ENCODE data around the gene ACAD9.
"Not testable (repeated sequence)": the region's sequence is repeated elsewhere in the genome, so short reads cannot be mapped to it uniquely, and the experiment has no call there.

The ACAD9 gene

GRCh38 chr3:128864351-128864811 lies 15.0 kb upstream of the ACAD9 start:
- no peaks in the 10 kb centered on the region for H3K36me3 ChIP-seq (ENCODE audit: control insufficient read depth, insufficient read depth, low read length)
- no peak overlapping the region for H3K56ac ChIP-seq (ENCODE audit: low read length)
- H3K4ac ChIP-seq (ENCODE audit: low read depth, low read length) = no peak overlapping the region
- H3K27me3 ChIP-seq (ENCODE audit: insufficient read depth, low read length, poor library complexity) = no peaks in the 10 kb centered on the region
- no peak overlapping the region for H2BK5ac ChIP-seq (ENCODE audit: low read length)
- H3K4me1 ChIP-seq (ENCODE audit: control insufficient read depth, low read depth, low read length) = no peaks in the 10 kb centered on the region
- H3K18ac ChIP-seq (ENCODE audit: low read length) = no peak overlapping the region
- no peak overlapping the region for H2BK120ac ChIP-seq (ENCODE audit: low read depth, low read length)
- no peak overlapping the region for H4K5ac ChIP-seq (ENCODE audit: low read length)
- no CpG with 5 or more reads among the region's 11 CpGs for WGBS (ENCODE audit: extremely low coverage, insufficient coverage, low lambda C conversion rate)
- no peak overlapping the region for H3K23ac ChIP-seq (ENCODE audit: low read length)
- no peak for DNase-seq
- no peak overlapping the region for H3K4me2 ChIP-seq (ENCODE audit: low read length)
- no peak overlapping the region for H3K9ac ChIP-seq (ENCODE audit: low read length)
- H4K8ac ChIP-seq (ENCODE audit: low read depth, low read length) = no peak overlapping the region
- H3K27ac ChIP-seq (ENCODE audit: low read depth, low read length) = no peak overlapping the region
- no peak overlapping the region for H2AK5ac ChIP-seq (ENCODE audit: low read length)
- H3K79me1 ChIP-seq (ENCODE audit: low read length) = no peaks in the 10 kb centered on the region
- H2BK15ac ChIP-seq (replicated peaks; ENCODE audit: low read depth) = no peak overlapping the region
- no peak overlapping the region for H3K4me3 ChIP-seq (ENCODE audit: low read length)
- no peaks in the 10 kb centered on the region for H3K79me2 ChIP-seq (ENCODE audit: control insufficient read depth, insufficient read depth, low read length)

GRCh38 chr3:128864849-128865804 lies 14.3 kb upstream of the ACAD9 start:
- H3K4ac ChIP-seq (ENCODE audit: low read depth, low read length); H2BK120ac ChIP-seq (ENCODE audit: low read depth, low read length); H3K79me2 ChIP-seq (ENCODE audit: control insufficient read depth, insufficient read depth, low read length); H3K23ac ChIP-seq (ENCODE audit: low read length); H3K4me3 ChIP-seq (ENCODE audit: low read length); H3K9ac ChIP-seq (ENCODE audit: low read length); H2BK5ac ChIP-seq (ENCODE audit: low read length); DNase-seq; H3K27ac ChIP-seq (ENCODE audit: low read depth, low read length); H3K4me2 ChIP-seq (ENCODE audit: low read length); H4K5ac ChIP-seq (ENCODE audit: low read length); H3K4me1 ChIP-seq (ENCODE audit: control insufficient read depth, low read depth, low read length); H2BK15ac ChIP-seq (replicated peaks; ENCODE audit: low read depth); H4K8ac ChIP-seq (ENCODE audit: low read depth, low read length); H3K56ac ChIP-seq (ENCODE audit: low read length); H3K79me1 ChIP-seq (ENCODE audit: low read length); H3K36me3 ChIP-seq (ENCODE audit: control insufficient read depth, insufficient read depth, low read length); H2AK5ac ChIP-seq (ENCODE audit: low read length); H3K18ac ChIP-seq (ENCODE audit: low read length); H3K27me3 ChIP-seq (ENCODE audit: insufficient read depth, low read length, poor library complexity): not testable (repeated sequence)
- no CpG with 5 or more reads among the region's 25 CpGs for WGBS (ENCODE audit: extremely low coverage, insufficient coverage, low lambda C conversion rate)

GRCh38 chr3:128867200-128868125 lies 12.0 kb upstream of the ACAD9 start:
- Histone ChIP-seq H2AK5ac (ENCODE audit: low read length) (no peak overlapping the region), H3K56ac (ENCODE audit: low read length) (no peak overlapping the region), H3K4me2 (ENCODE audit: low read length) (no peak overlapping the region), H4K8ac (ENCODE audit: low read depth, low read length) (no peak overlapping the region), H3K79me2 (ENCODE audit: control insufficient read depth, insufficient read depth, low read length) (no peaks in the 10 kb centered on the region), H3K18ac (ENCODE audit: low read length) (no peak overlapping the region), H3K4ac (ENCODE audit: low read depth, low read length) (no peak overlapping the region), H2BK120ac (ENCODE audit: low read depth, low read length) (no peak overlapping the region), H3K27me3 (ENCODE audit: insufficient read depth, low read length, poor library complexity) (no peaks in the 10 kb centered on the region), H2BK15ac (replicated peaks; ENCODE audit: low read depth) (no peak overlapping the region), H4K5ac (ENCODE audit: low read length) (no peak overlapping the region), H3K79me1 (ENCODE audit: low read length) (no peaks in the 10 kb centered on the region), H3K4me3 (ENCODE audit: low read length) (no peak overlapping the region), H3K27ac (ENCODE audit: low read depth, low read length) (no peak overlapping the region), H3K36me3 (ENCODE audit: control insufficient read depth, insufficient read depth, low read length) (no peaks in the 10 kb centered on the region), H3K4me1 (ENCODE audit: control insufficient read depth, low read depth, low read length) (no peaks in the 10 kb centered on the region), H3K9ac (ENCODE audit: low read length) (no peak overlapping the region), H3K23ac (ENCODE audit: low read length) (no peak overlapping the region), H2BK5ac (ENCODE audit: low read length) (no peak overlapping the region)
- DNase-seq = no peak
- no CpG with 5 or more reads among the region's 4 CpGs for WGBS (ENCODE audit: extremely low coverage, insufficient coverage, low lambda C conversion rate)

DNA sequence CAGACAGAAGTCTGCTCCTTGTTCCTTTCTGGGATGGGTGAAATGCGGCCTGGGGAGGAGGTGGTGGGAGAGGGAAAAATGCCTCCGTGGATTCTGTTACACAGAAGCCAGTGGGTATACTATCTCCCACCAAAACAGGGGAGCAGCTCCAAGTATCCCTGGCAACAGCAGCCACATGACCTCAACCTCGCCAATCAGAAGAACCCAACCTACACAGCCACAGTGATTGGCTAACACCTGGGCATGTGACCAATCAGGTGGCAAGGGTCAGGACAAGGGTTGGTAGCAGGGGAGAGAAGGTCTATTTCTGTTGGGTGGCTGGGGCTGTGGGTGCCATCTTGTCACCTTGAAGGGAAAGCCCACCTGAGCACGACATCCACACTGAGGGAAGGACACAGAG lies 9.1 kb upstream of the ACAD9 start:
- H3K4me1 ChIP-seq (ENCODE audit: control insufficient read depth, low read depth, low read length) = no peaks in the 10 kb centered on the region
- WGBS (ENCODE audit: extremely low coverage, insufficient coverage, low lambda C conversion rate) = no CpG with 5 or more reads among the region's 4 CpGs
- DNase-seq = no peak

DNA sequence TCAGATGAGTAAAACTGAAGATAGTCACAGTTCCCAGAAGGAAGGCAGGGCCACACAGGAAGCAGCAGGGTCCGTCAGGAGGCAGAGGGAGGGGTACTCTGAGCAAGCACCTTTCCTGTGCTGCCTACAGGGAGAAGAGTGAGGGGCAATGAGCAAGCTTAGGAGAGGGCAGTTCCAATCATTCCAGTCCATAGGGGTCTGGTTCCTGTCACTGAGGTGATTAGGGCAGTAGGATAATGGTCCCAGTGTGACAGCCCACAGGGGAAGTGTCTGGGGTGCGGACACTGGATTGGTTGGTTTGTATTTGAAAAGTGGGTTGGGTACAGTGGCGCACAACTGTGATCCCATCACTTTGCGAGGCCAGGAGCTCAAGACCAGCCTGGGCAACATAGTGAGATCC lies 7.1 kb upstream of the ACAD9 start:
- Histone ChIP-seq H3K23ac (ENCODE audit: low read length) (no peak overlapping the region), H2AK5ac (ENCODE audit: low read length) (no peak overlapping the region), H3K27ac (ENCODE audit: low read depth, low read length) (no peak overlapping the region), H2BK5ac (ENCODE audit: low read length) (no peak overlapping the region), H3K4me1 (ENCODE audit: control insufficient read depth, low read depth, low read length) (no peaks in the 10 kb centered on the region), H2BK120ac (ENCODE audit: low read depth, low read length) (no peak overlapping the region), H4K8ac (ENCODE audit: low read depth, low read length) (no peak overlapping the region), H3K27me3 (ENCODE audit: insufficient read depth, low read length, poor library complexity) (no peaks in the 10 kb centered on the region), H3K4me2 (ENCODE audit: low read length) (no peak overlapping the region), H3K18ac (ENCODE audit: low read length) (no peak overlapping the region), H3K9ac (ENCODE audit: low read length) (no peak overlapping the region), H3K36me3 (ENCODE audit: control insufficient read depth, insufficient read depth, low read length) (no peaks in the 10 kb centered on the region), H2BK15ac (replicated peaks; ENCODE audit: low read depth) (no peak overlapping the region), H3K4ac (ENCODE audit: low read depth, low read length) (no peak overlapping the region), H3K56ac (ENCODE audit: low read length) (no peak overlapping the region), H3K79me1 (ENCODE audit: low read length) (no peaks in the 10 kb centered on the region), H3K79me2 (ENCODE audit: control insufficient read depth, insufficient read depth, low read length) (no peaks in the 10 kb centered on the region), H4K5ac (ENCODE audit: low read length) (no peak overlapping the region), H3K4me3 (ENCODE audit: low read length) (no peak overlapping the region)
- DNase-seq = no peak
- WGBS (ENCODE audit: extremely low coverage, insufficient coverage, low lambda C conversion rate) = no CpG with 5 or more reads among the region's 4 CpGs

More for the DNA sequence above, 9.1 kb upstream of the ACAD9 start:
- Histone ChIP-seq H3K27me3 (ENCODE audit: insufficient read depth, low read length, poor library complexity) (no peaks in the 10 kb centered on the region), H2BK5ac (ENCODE audit: low read length) (no peak overlapping the region), H3K4me2 (ENCODE audit: low read length) (no peak overlapping the region), H3K56ac (ENCODE audit: low read length) (no peak overlapping the region), H2BK120ac (ENCODE audit: low read depth, low read length) (no peak overlapping the region), H3K79me1 (ENCODE audit: low read length) (no peaks in the 10 kb centered on the region), H3K18ac (ENCODE audit: low read length) (no peak overlapping the region), H3K23ac (ENCODE audit: low read length) (no peak overlapping the region), H3K9ac (ENCODE audit: low read length) (no peak overlapping the region), H3K36me3 (ENCODE audit: control insufficient read depth, insufficient read depth, low read length) (no peaks in the 10 kb centered on the region), H3K79me2 (ENCODE audit: control insufficient read depth, insufficient read depth, low read length) (no peaks in the 10 kb centered on the region), H3K4ac (ENCODE audit: low read depth, low read length) (no peak overlapping the region), H2BK15ac (replicated peaks; ENCODE audit: low read depth) (no peak overlapping the region), H4K5ac (ENCODE audit: low read length) (no peak overlapping the region), H2AK5ac (ENCODE audit: low read length) (no peak overlapping the region), H3K4me3 (ENCODE audit: low read length) (no peak overlapping the region), H3K27ac (ENCODE audit: low read depth, low read length) (no peak overlapping the region), H4K8ac (ENCODE audit: low read depth, low read length) (no peak overlapping the region)
